ENCODE measurements around the gene DPP8.

- TF ChIP-seq BRCA1 (IDR thresholded peaks at IDR 0.05; ENCODE audit: low read depth, low read length) (no peak), RBBP5 (conservative IDR thresholded peaks at IDR 0.05) (no peak), ATF7 (IDR thresholded peaks at IDR 0.05; ENCODE audit: low read depth) (no peak)
- TF ChIP-seq, protein P1, sequence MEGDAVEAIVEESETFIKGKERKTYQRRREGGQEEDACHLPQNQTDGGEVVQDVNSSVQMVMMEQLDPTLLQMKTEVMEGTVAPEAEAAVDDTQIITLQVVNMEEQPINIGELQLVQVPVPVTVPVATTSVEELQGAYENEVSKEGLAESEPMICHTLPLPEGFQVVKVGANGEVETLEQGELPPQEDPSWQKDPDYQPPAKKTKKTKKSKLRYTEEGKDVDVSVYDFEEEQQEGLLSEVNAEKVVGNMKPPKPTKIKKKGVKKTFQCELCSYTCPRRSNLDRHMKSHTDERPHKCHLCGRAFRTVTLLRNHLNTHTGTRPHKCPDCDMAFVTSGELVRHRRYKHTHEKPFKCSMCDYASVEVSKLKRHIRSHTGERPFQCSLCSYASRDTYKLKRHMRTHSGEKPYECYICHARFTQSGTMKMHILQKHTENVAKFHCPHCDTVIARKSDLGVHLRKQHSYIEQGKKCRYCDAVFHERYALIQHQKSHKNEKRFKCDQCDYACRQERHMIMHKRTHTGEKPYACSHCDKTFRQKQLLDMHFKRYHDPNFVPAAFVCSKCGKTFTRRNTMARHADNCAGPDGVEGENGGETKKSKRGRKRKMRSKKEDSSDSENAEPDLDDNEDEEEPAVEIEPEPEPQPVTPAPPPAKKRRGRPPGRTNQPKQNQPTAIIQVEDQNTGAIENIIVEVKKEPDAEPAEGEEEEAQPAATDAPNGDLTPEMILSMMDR (IDR thresholded peaks at IDR 0.05 in 2 of 3, conservative IDR thresholded peaks at IDR 0.05 in 1 of 3; ENCODE audit: control insufficient read depth in 2 of 3, extremely low read depth in 1 of 3, insufficient read depth in 1 of 3, low read depth in 3 of 3, low read length in 3 of 3) = no peak
These were observed 70.3 kb downstream of the DPP8 start for GRCh38 chr15:65447145-65447544.
